Mesothelial cell of epicardium (in vitro differentiated cells): ENCODE results near the gene ACTG2. TPM values are rescaled to one million over a fixed set of nuclear protein-coding genes. Genes with fewer than 3 reads are reported as not detected.

Source experiments
- DNase-seq, 2 experiments: peaks; one replicate each; pipeline ENCODE4 v3.0.0; 2021; ENCODE audit warnings: low spot score in 2 of 2; ENCODE audit not compliant: unreplicated experiment in 2 of 2
- H3K27ac Mint-ChIP-seq: 2 replicates; pipeline ENCODE4 v1.8.0; 2021; ENCODE audit warnings: mixed read lengths
- H3K27me3 Mint-ChIP-seq: 2 replicates; pipeline ENCODE4 v1.8.0; 2021; ENCODE audit warnings: low read depth, mixed read lengths
- H3K36me3 Mint-ChIP-seq: 2 replicates; pipeline ENCODE4 v1.8.0; 2021; ENCODE audit warnings: mixed read lengths
- H3K4me1 Mint-ChIP-seq: 2 replicates; pipeline ENCODE4 v1.8.0; 2021; ENCODE audit warnings: mixed read lengths
- H3K4me3 Mint-ChIP-seq: 2 replicates; pipeline ENCODE4 v1.8.0; 2021; ENCODE audit warnings: mild to moderate bottlenecking, moderate library complexity, mixed read lengths
- H3K9me3 Mint-ChIP-seq: 2 replicates; pipeline ENCODE4 v1.8.0; 2021; ENCODE audit warnings: mixed read lengths
- CTCF ChIP-seq: fragments of 200-600 bp; sonication (generic); IDR thresholded peaks from one replicate; pipeline ENCODE4 v1.5.0; 2021; ENCODE audit warnings: antibody characterized with exemption; ENCODE audit not compliant: unreplicated experiment
- total RNA-seq: library from RNA; stranded (reverse); gene quantifications from 3 replicates; pipeline ENCODE4 v1.2.1, GENCODE V29; 2021

The ACTG2 gene
- total RNA-seq, 1 donor from 2014 or later: 9.3 TPM

GRCh38 chr2:73944714-73945113, 51.9 kb downstream of the ACTG2 start:
- Mint-ChIP-seq H3K4me1 (no peaks in the 10 kb centered on the region), H3K36me3 (peaks cover 19% of the 10 kb centered on the region), H3K27ac (no peak overlapping the region)

GRCh38 chr2:73946215-73946614, 53.4 kb downstream of the ACTG2 start:
- Mint-ChIP-seq H3K36me3 (peaks cover 28% of the 10 kb centered on the region), H3K9me3 (no peaks in the 10 kb centered on the region)
- TF ChIP-seq CTCF: no peak

More at GRCh38 chr2:73944714-73945113, 51.9 kb downstream of the ACTG2 start:
- no peaks in the 10 kb centered on the region for H3K27me3 Mint-ChIP-seq
- H3K9me3 Mint-ChIP-seq: no peaks in the 10 kb centered on the region
- H3K4me3 Mint-ChIP-seq: no peak overlapping the region
- no peak for TF ChIP-seq CTCF
- DNase-seq: no peak

GRCh38 chr2:73946666-73947065, 53.9 kb downstream of the ACTG2 start:
- H3K9me3 Mint-ChIP-seq: no peaks in the 10 kb centered on the region
- DNase-seq: no peak
- TF ChIP-seq CTCF: no peak
- peaks cover 33% of the 10 kb centered on the region for H3K36me3 Mint-ChIP-seq
- H3K4me1 Mint-ChIP-seq: no peaks in the 10 kb centered on the region
- H3K4me3 Mint-ChIP-seq: no peak overlapping the region
- H3K27ac Mint-ChIP-seq: peak overlapping the region; percentile 64
- H3K27me3 Mint-ChIP-seq: no peaks in the 10 kb centered on the region

More at GRCh38 chr2:73946215-73946614, 53.4 kb downstream of the ACTG2 start:
- Mint-ChIP-seq H3K4me1 (no peaks in the 10 kb centered on the region), H3K4me3 (no peak overlapping the region), H3K27me3 (no peaks in the 10 kb centered on the region), H3K27ac (peak overlapping the region; percentile 64)
- DNase-seq: no peak

- H3K27me3 Mint-ChIP-seq: no peaks in the 10 kb centered on the region
- no peak overlapping the region for H3K27ac Mint-ChIP-seq
- no peak for TF ChIP-seq CTCF
- H3K9me3 Mint-ChIP-seq: no peaks in the 10 kb centered on the region
- no peak for DNase-seq
- H3K36me3 Mint-ChIP-seq: peaks cover 39% of the 10 kb centered on the region
- H3K4me1 Mint-ChIP-seq: no peaks in the 10 kb centered on the region
- no peak overlapping the region for H3K4me3 Mint-ChIP-seq
Measured at GRCh38 chr2:73947412-73948018, 54.7 kb downstream of the ACTG2 start.

GRCh38 chr2:73949802-73950201, 57.0 kb downstream of the ACTG2 start:
- Mint-ChIP-seq H3K4me1 (no peaks in the 10 kb centered on the region), H3K4me3 (no peak overlapping the region), H3K27ac (no peak overlapping the region), H3K9me3 (no peaks in the 10 kb centered on the region), H3K36me3 (peaks cover 44% of the 10 kb centered on the region), H3K27me3 (no peaks in the 10 kb centered on the region)
- TF ChIP-seq CTCF: no peak
- DNase-seq: no peak
